Endometrial microvascular endothelial cells (primary cell): ENCODE results near the gene FOLR1. TPM values are rescaled to one million over a fixed set of nuclear protein-coding genes. Genes with fewer than 3 reads are reported as not detected.
"Not testable (repeated sequence)": the region's sequence is repeated elsewhere in the genome, so short reads cannot be mapped to it uniquely, and the experiment has no call there.

Experiments
- in situ Hi-C: cut with HindIII; loops from 2 replicates; pipeline ENCODE4 v1.10.0; 2017; ENCODE audit warnings: low sequenced_read_pairs, low pct_unique_long_range_greater_than_20kb; ENCODE audit errors: inconsistent ontology term
- total RNA-seq: library from RNA; depleted of rRNA; stranded (reverse); fragments of >200 nt; gene quantifications from one replicate; pipeline ENCODE4 v1.2.3, GENCODE V29; 2015; ENCODE audit errors: inconsistent ontology term

The FOLR1 gene
- total RNA-seq, 1 donor from 2014 or later: not detected

- in situ Hi-C loops: no loop called here
Measured at GRCh38 chr11:72179804-72180396, 12.0 kb upstream of the FOLR1 start.

DNA sequence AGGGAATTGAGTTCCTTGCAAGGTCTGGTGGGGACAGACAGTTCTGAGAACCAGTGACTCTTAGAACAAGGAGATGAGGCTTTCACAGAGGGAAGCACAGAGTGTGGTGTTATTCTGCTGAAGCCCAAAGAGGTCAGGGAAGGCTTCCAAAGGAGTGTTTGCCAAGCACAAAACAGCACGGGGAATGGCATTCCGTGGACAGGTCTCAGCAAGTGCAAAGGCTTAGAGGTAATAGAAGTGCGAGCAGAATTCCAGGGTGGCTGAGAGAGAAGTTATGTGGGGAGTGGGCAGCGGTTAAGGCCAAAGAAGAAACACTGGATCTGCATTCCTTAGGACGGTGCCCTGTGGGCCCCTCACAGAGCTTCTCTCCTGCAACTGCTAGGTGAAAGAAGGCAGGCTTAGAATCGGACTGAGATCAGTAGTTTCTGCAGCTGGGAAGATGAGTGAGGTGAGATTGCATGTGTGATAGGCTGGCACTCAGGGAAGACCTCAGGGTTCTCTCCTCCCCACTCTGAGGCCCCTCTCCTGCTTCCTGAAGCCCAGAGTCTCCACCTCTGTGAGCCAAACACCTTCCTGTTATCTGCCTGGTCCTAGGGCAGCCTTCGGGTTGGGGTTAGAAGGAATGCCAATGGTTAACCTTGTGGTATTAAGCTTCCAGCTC is 10.9 kb upstream of the FOLR1 start:
- in situ Hi-C loops: not testable (repeated sequence)

DNA sequence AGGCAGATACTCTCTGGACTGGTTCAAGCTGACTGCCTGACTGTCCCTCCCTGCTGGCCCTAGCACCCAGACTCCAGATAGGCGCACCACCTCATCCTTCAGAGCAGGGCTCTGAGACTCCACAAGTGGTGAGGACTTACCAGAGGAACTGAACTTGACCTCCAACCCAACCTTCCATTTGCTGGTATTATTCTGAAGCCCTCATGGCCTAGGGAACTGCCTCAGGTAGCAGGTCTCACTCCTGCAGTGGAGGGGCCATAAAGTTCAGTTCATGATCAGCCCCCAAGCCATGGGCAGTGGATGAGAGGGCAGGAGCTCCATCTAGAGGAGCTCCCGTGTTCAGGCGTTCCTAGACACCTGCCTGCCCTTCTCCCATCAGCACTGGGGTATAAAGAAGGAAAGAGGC is 10.4 kb upstream of the FOLR1 start:
- in situ Hi-C loops: not testable (repeated sequence)

DNA sequence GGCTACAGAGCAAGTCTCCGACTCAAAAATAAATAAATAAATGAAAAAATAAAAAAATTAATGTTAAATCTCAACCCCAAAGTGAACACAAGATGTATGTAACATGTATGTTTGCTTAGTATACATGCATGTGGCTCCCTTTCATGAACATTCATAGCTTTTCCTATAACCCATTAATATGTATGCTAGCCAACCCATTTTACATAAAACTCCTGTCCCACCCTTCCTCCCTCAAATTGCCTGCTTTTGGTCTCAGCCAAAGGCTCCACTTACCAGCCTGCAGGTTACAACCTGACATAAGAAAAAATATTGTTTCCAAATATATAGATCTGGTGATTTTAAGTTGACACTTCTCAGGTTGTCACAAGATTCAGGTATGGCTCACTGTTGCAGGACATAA is 3.7 kb upstream of the FOLR1 start:
- in situ Hi-C loops: no loop called here

GRCh38 chr11:72189455-72190250 is 2.3 kb upstream of the FOLR1 start:
- in situ Hi-C loops: no loop called here

GRCh38 chr11:72190631-72191071 is 1.3 kb upstream of the FOLR1 start:
- in situ Hi-C loops: no loop called here

GRCh38 chr11:72195518-72196270 is 3.8 kb downstream of the FOLR1 start:
- in situ Hi-C loops: no loop called here

- in situ Hi-C loops: not testable (repeated sequence)
Measured at GRCh38 chr11:72201445-72201844, 9.5 kb downstream of the FOLR1 start.

- in situ Hi-C loops: no loop called here
Measured at GRCh38 chr11:72202571-72202970, 10.6 kb downstream of the FOLR1 start.

DNA sequence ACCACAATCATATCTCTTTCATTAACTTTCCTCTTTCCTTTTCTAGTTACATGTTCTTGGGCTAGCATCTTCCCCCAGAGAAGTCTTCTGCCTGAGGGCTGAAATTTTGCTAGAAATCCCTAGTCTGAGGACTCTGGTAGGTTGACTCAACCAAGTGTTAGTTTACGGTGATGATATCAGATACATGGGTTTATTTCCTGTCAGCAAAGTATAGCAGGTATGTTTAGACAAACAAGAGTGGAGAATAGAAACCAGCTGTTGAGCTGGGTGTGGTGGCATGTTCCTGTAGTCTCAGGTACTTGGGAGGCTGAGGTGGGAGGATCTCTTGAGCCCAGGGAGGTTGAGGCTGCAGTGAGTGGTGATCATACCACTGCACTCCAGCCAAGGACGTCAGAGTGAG is 11.2 kb downstream of the FOLR1 start:
- in situ Hi-C loops: no loop called here

GRCh38 chr11:72204886-72205285 is 12.9 kb downstream of the FOLR1 start:
- in situ Hi-C loops: no loop called here

- in situ Hi-C loops: not testable (repeated sequence)
Measured at GRCh38 chr11:72206794-72207193, 14.9 kb downstream of the FOLR1 start.

GRCh38 chr11:72208281-72208680 is 16.3 kb downstream of the FOLR1 start:
- in situ Hi-C loops: no loop called here

DNA sequence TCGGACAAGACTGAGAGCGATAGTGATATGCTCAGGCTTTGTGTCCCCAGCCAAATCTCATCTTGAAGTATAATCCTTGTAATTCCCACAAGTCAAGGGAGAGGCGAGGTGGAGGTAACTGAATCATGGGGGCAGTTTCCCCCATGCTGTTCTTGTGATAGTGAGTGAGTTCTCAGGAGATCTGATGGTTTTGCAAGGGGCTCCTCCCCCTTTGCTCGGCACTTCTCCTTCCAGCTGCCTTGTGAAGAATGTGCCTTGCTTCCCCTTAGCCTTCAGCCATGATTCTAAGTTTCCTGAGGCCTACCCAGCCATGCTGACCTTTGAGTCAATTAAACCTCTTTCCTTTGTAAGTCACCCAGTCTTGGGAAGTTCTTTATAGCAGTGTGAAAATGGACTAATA is 17.2 kb downstream of the FOLR1 start:
- in situ Hi-C loops: no loop called here

- in situ Hi-C loops: no loop called here
Measured at GRCh38 chr11:72216638-72217037, 24.7 kb downstream of the FOLR1 start, which contains the start of gene FOLR2. TSS of gene FOLR2 (plus strand) at chr11:72216794. CDS start at chr11:72218585, 1,791 bp downstream.

DNA sequence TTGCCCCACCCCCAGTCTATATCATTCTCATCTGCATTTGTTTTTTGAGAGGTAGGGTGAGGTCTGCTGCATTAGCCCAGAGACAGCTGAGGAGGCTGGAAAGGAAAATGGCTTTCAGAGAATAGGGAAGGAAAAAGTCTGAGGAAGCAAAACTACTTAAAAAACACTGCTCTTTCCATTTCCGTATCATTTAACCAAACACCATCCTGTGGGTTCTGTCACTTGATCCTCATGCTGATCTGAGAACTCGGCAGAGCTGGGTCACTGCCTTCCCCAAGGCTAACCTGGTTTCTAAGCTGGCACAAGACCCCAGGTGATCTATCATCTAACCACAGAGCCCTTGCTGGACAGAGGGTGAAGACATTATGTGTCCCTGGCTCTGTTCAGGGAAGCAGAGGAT is 25.9 kb downstream of the FOLR1 start:
- in situ Hi-C loops: no loop called here

- in situ Hi-C loops: no loop called here
Measured at GRCh38 chr11:72218251-72218745, 26.4 kb downstream of the FOLR1 start.

GRCh38 chr11:72220696-72221363 is 28.9 kb downstream of the FOLR1 start:
- in situ Hi-C loops: no loop called here
